ENCODE measurements around the gene SLC16A12. TPM values are rescaled to one million over a fixed set of nuclear protein-coding genes. Genes with fewer than 3 reads are reported as not detected.

The SLC16A12 gene
- total RNA-seq, 1 donor from 2014 or later = not detected

DNA sequence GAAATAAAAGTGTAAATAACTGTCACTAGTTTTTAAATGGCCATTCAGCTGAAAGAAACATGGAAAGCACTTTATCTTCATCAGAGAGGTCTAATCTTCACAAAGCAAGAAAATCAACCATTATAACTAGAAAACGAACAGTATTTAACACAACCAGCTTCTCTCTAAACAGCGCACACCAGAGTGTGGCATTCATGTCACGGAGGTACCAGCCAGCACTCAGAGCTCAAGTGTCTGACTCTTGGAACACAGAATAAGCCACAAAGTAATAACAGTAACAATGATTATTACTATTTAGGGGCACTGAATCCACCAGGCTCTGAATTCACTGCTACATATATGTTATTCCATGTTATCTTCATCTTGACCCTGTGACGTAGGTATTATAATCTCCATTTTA is 60.9 kb downstream of the SLC16A12 start:
- TF ChIP-seq, protein P1, sequence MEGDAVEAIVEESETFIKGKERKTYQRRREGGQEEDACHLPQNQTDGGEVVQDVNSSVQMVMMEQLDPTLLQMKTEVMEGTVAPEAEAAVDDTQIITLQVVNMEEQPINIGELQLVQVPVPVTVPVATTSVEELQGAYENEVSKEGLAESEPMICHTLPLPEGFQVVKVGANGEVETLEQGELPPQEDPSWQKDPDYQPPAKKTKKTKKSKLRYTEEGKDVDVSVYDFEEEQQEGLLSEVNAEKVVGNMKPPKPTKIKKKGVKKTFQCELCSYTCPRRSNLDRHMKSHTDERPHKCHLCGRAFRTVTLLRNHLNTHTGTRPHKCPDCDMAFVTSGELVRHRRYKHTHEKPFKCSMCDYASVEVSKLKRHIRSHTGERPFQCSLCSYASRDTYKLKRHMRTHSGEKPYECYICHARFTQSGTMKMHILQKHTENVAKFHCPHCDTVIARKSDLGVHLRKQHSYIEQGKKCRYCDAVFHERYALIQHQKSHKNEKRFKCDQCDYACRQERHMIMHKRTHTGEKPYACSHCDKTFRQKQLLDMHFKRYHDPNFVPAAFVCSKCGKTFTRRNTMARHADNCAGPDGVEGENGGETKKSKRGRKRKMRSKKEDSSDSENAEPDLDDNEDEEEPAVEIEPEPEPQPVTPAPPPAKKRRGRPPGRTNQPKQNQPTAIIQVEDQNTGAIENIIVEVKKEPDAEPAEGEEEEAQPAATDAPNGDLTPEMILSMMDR (IDR thresholded peaks at IDR 0.05) = no peak
- CTCF ChIA-PET = interaction anchor here (1.2 kb wide), 1 partner anchor 8 kb away, joined by 3 read pairs; no protein-coding TSS in a partner anchor
- POLR2A ChIA-PET = no interaction called here

DNA sequence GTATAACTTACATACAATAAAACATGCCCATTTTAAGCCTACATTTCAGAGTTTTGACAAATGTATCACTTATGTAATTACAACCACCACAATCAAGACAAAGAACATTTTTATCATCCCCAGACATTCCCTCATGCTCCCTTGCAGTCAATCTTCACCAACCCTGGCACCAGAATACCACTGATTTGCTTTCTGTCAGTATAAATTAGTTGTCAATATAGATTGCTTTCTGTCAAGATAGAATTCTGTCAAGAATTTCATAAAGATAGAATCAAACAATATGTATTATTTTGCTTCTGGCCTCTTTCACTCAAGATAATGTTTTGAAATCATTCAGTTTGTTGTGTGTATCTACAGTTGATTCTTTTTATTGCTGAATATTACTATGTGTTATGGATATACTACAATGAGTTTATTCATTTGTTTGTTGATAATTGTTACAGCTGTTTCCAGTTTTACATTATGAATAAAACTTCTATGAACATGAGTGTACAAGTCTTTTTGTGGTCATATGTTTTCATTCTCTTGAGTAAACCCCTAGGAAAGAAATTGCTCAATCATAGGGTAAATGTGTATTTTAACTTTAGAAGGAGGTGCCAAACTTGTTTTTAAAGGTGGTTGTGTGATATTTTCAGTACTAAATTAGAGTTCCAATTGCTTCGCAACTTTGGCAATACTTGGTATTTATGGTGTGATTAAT is 64.1 kb downstream of the SLC16A12 start:
- no peaks in the 10 kb centered on the region for H3K36me3 Mint-ChIP-seq (ENCODE audit: low read depth)
- H3K4me1 Mint-ChIP-seq = no peaks in the 10 kb centered on the region
- intact Hi-C loops (cut with micrococcal nuclease) = no loop called here
- TF ChIP-seq, protein P1 (IDR thresholded peaks at IDR 0.05) = no peak
- peaks cover 3% of the 10 kb centered on the region for H3K27me3 Mint-ChIP-seq
- no peak overlapping the region for H3K27ac Mint-ChIP-seq
- DNase-seq = no peak
- POLR2A ChIA-PET = no interaction called here
- CTCF ChIA-PET = no interaction called here
- H3K9me3 Mint-ChIP-seq = no peaks in the 10 kb centered on the region
- no peak overlapping the region for H3K4me3 Mint-ChIP-seq
- no peak for ATAC-seq (ENCODE audit: low read depth)

More for the DNA sequence above, 60.9 kb downstream of the SLC16A12 start:
- no peaks in the 10 kb centered on the region for H3K36me3 Mint-ChIP-seq (ENCODE audit: low read depth)
- peaks cover 3% of the 10 kb centered on the region for H3K27me3 Mint-ChIP-seq
- no peak overlapping the region for H3K27ac Mint-ChIP-seq
- H3K4me3 Mint-ChIP-seq = no peak overlapping the region
- ATAC-seq (ENCODE audit: low read depth) (no peak), DNase-seq (no peak)
- peaks cover 17% of the 10 kb centered on the region for H3K4me1 Mint-ChIP-seq
- intact Hi-C loops (cut with micrococcal nuclease) = no loop called here
- no peaks in the 10 kb centered on the region for H3K9me3 Mint-ChIP-seq

DNA sequence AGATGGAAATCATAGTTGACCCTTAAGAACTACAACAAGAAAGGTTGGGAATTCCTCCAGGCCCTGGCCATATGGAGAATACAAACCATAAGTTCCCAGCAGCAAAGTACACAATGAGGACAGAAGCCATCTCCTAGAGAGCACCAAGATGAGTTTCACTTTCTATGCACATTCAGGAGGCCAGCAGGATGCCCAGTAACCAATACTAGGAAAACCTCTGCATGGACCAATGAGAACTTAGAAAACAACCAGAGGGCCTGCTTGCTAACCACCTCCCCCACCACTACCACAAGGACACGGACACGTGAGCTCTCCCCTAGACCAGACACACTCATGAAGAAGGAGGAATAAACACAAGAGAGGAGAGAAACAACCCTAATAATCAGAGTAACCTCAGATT is 64.8 kb downstream of the SLC16A12 start:
- CTCF ChIA-PET = no interaction called here
- Mint-ChIP-seq H3K9me3 (no peaks in the 10 kb centered on the region), H3K27ac (no peak overlapping the region), H3K4me1 (no peaks in the 10 kb centered on the region), H3K27me3 (peaks cover 3% of the 10 kb centered on the region), H3K36me3 (ENCODE audit: low read depth) (no peaks in the 10 kb centered on the region), H3K4me3 (no peak overlapping the region)
- intact Hi-C loops (cut with micrococcal nuclease) = no loop called here
- POLR2A ChIA-PET = no interaction called here
- no peak for ATAC-seq (ENCODE audit: low read depth)
- TF ChIP-seq, protein P1 (IDR thresholded peaks at IDR 0.05) = no peak
- DNase-seq = no peak

DNA sequence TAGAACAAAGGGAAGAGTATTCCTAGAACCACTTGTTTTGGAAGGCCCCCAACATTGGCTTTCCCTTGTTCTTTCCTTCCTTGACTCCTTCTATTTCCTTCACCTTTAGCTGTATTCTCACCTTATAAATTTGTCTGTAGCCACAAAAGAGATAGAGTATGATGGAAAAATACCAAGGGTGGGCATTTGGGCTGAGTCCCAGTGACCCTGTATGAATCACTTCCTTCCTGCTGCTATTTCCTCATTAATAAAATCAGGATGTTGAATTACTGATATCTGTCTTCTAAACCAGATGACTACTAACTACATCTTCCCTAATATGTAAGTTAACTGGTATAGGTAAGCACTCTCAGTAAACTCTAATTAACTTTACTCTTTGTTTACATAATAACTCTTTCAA is 65.9 kb downstream of the SLC16A12 start:
- no peak overlapping the region for H3K4me3 Mint-ChIP-seq
- TF ChIP-seq, protein P1 (IDR thresholded peaks at IDR 0.05) = no peak
- no peaks in the 10 kb centered on the region for H3K9me3 Mint-ChIP-seq
- no peak for DNase-seq
- intact Hi-C loops (cut with micrococcal nuclease) = no loop called here
- no peak overlapping the region for H3K27ac Mint-ChIP-seq
- H3K27me3 Mint-ChIP-seq = peaks cover 3% of the 10 kb centered on the region
- no peak for ATAC-seq (ENCODE audit: low read depth)
- POLR2A ChIA-PET = no interaction called here
- no peaks in the 10 kb centered on the region for H3K4me1 Mint-ChIP-seq
- CTCF ChIA-PET = no interaction called here
- no peaks in the 10 kb centered on the region for H3K36me3 Mint-ChIP-seq (ENCODE audit: low read depth)

DNA sequence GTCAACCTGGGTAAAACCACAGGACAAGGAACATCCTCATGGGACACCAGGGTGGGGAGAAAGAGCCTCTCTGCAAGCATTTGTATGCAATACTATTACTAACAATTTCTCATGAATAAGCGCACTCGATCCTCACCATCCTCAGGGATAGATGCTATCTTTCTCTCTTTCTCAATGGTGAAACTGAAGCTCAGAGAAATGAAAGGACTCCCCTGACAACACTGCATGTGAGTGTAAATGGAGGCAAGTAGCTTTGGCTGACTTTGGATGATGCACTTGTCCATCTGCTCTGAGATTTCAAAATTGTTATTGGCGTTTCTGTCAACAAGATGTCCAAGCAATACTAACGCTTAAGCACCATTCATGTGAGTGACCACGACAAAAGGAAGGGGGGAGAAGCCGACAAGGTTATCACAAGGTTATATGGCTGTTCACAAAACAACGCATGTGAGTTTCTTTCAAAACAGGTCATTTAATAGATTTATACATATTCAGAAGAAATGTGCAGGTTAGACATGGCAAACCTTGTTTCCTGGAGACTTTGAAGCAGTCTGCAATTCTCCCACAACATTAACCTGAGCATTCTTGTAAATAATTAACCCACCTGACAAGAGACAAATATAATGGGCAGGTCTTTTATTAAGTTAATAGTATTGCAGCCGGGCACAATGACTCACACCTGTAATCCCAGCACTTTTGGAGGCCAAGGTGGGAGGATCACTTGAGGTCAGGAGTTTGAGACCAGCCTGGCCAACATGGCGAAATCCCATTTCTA is 67.0 kb downstream of the SLC16A12 start:
- Mint-ChIP-seq H3K4me3 (no peak overlapping the region), H3K4me1 (no peaks in the 10 kb centered on the region), H3K27me3 (no peaks in the 10 kb centered on the region), H3K9me3 (no peaks in the 10 kb centered on the region), H3K27ac (no peak overlapping the region), H3K36me3 (ENCODE audit: low read depth) (no peaks in the 10 kb centered on the region)
- DNase-seq (no peak), ATAC-seq (ENCODE audit: low read depth) (no peak)
- TF ChIP-seq, protein P1 (IDR thresholded peaks at IDR 0.05) = no peak
- intact Hi-C loops (cut with micrococcal nuclease) = no loop called here
- ChIA-PET CTCF (no interaction called here), POLR2A (no interaction called here)
